Left ventricle myocardium inferior (tissue), 1 donor: ENCODE results near the gene PPP1R9B. TPM values are rescaled to one million over a fixed set of nuclear protein-coding genes. Genes with fewer than 3 reads are reported as not detected.

Experiments used
- DNase-seq: peaks from one replicate; pipeline ENCODE4 v3.0.0-alpha.2; 2020
- H3K27ac ChIP-seq: fragments of 200-600 bp; replicated peaks from 2 replicates; pipeline ENCODE4 v1.8.0; 2021
- H3K27me3 ChIP-seq: fragments of 200-600 bp; 2 replicates; pipeline ENCODE4 v1.8.0; 2021; ENCODE audit warnings: low read depth
- H3K36me3 ChIP-seq: fragments of 200-600 bp; 2 replicates; pipeline ENCODE4 v1.8.0; 2021
- H3K4me1 ChIP-seq: fragments of 200-600 bp; 2 replicates; pipeline ENCODE4 v1.8.0; 2021
- H3K4me3 ChIP-seq: fragments of 200-600 bp; 2 replicates; pipeline ENCODE4 v1.8.0; 2021; ENCODE audit warnings: mild to moderate bottlenecking, moderate library complexity
- H3K9me3 ChIP-seq: fragments of 200-600 bp; replicated peaks from 2 replicates; pipeline ENCODE4 v1.8.0; 2021
- intact Hi-C: fragments of 100-400 bp; cut with micrococcal nuclease; formaldehyde crosslinking; loops from one replicate; pipeline ENCODE4 v1.11.0; 2022
- total RNA-seq: library from RNA; stranded (reverse); fragmentation: NEBNext Ultra II Directional; extraction: Animal tissue kit (Norgen Biotek cat#: 25700); gene quantifications from one replicate; pipeline ENCODE4 v1.2.1, GENCODE V29; 2021
- TF ChIP-seq, protein P1 (sequence below): fragments of 200-600 bp; IDR thresholded peaks from 2 replicates; pipeline ENCODE4 v1.8.0; 2021; ENCODE audit warnings: antibody characterized with exemption, mild to moderate bottlenecking, borderline replicate concordance
- donor health status: DM: no; HTN: yes; CAD: no; lungs with severe emphysema.

Gene PPP1R9B
- total RNA-seq, 1 donor from 2014 or later, result 33.0 TPM

DNA sequence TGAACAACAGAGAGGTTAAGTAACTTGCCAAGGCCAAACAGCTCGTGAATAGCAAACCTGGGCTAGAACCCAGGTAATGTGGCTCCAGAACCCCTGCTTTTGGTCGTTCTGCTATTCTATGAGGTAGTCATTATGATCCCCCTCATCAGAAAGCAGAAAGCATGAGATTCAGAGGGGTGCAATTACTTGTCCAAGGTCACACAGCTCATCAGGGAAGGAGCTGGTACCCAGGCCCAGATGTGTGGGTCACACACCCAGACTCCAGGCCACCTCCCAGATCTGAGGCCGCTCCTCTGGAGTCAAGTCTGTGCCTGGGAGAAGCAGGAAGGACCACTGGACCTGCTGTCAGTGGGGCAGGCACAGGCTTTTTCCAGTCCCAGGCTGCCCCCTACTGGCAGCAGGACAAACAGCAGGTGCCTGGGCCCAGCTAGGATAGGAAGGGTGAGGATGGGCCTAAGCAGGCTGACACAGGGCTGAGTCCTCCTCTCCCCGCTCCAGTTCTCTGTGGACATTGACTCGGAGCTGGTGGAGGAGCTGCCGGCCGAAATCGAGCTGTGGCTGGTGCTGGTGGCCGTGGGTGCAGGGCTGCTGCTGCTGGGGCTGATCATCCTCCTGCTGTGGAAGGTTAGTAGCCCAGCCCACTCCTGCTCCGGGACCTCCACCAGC, 63.1 kb downstream of the PPP1R9B start:
- H3K4me1 ChIP-seq, result no peaks in the 10 kb centered on the region
- H3K9me3 ChIP-seq, result no peaks in the 10 kb centered on the region
- peaks cover 12% of the 10 kb centered on the region for H3K36me3 ChIP-seq
- intact Hi-C loops, result loop anchor here (5.0 kb wide), 1 partner anchor 60 kb away; no protein-coding TSS in a partner anchor
- H3K27me3 ChIP-seq, result no peaks in the 10 kb centered on the region
- H3K27ac ChIP-seq, result no peak overlapping the region
- DNase-seq, result peak; percentile 74
- H3K4me3 ChIP-seq, result no peak overlapping the region
- TF ChIP-seq, protein P1, sequence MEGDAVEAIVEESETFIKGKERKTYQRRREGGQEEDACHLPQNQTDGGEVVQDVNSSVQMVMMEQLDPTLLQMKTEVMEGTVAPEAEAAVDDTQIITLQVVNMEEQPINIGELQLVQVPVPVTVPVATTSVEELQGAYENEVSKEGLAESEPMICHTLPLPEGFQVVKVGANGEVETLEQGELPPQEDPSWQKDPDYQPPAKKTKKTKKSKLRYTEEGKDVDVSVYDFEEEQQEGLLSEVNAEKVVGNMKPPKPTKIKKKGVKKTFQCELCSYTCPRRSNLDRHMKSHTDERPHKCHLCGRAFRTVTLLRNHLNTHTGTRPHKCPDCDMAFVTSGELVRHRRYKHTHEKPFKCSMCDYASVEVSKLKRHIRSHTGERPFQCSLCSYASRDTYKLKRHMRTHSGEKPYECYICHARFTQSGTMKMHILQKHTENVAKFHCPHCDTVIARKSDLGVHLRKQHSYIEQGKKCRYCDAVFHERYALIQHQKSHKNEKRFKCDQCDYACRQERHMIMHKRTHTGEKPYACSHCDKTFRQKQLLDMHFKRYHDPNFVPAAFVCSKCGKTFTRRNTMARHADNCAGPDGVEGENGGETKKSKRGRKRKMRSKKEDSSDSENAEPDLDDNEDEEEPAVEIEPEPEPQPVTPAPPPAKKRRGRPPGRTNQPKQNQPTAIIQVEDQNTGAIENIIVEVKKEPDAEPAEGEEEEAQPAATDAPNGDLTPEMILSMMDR, result peak; percentile 98

Other genes starting within 250 kb of the PPP1R9B start
- gene DLX4, start 181.5 kb downstream of the PPP1R9B start, total RNA-seq, result not detected
- gene DLX3, start 155.5 kb downstream of the PPP1R9B start, total RNA-seq, result not detected
- gene ITGA3, start 94.6 kb downstream of the PPP1R9B start, total RNA-seq, result 17.0 TPM
- 206 TPM for gene PDK2, start 55.3 kb downstream of the PPP1R9B start, total RNA-seq
- gene SAMD14, start 20.5 kb downstream of the PPP1R9B start, total RNA-seq, result 1.6 TPM
- gene SGCA, start 15.3 kb upstream of the PPP1R9B start, total RNA-seq, result 137 TPM
- gene COL1A1, start 51.0 kb upstream of the PPP1R9B start, total RNA-seq, result 45.8 TPM
- not detected for gene TMEM92, start 123.8 kb upstream of the PPP1R9B start, total RNA-seq
- 12.6 TPM for gene XYLT2, start 195.4 kb upstream of the PPP1R9B start, total RNA-seq
- 85.0 TPM for gene MRPL27, start 222.5 kb upstream of the PPP1R9B start, total RNA-seq
- 0.74 TPM for gene EME1, start 222.6 kb upstream of the PPP1R9B start, total RNA-seq
- 23.7 TPM for gene LRRC59, start 246.8 kb upstream of the PPP1R9B start, total RNA-seq